AG10803 (cell line): ENCODE measurements around the gene RBM33.

Experiments used
- DNase-seq: peaks from one replicate; pipeline ENCODE4 v3.0.0; 2010; ENCODE audit warnings: low read depth
- H3K4me3 ChIP-seq: 2 replicates; pipeline ENCODE4 v1.5.1; 2011; ENCODE audit warnings: mild to moderate bottlenecking, low read length, control low read depth
- TF ChIP-seq, protein P1 (sequence below): conservative IDR thresholded peaks from 2 replicates; pipeline ENCODE4 v1.5.1; 2011; ENCODE audit warnings: mild to moderate bottlenecking, low read length, control low read depth, inconsistent platforms

The RBM33 gene

DNA sequence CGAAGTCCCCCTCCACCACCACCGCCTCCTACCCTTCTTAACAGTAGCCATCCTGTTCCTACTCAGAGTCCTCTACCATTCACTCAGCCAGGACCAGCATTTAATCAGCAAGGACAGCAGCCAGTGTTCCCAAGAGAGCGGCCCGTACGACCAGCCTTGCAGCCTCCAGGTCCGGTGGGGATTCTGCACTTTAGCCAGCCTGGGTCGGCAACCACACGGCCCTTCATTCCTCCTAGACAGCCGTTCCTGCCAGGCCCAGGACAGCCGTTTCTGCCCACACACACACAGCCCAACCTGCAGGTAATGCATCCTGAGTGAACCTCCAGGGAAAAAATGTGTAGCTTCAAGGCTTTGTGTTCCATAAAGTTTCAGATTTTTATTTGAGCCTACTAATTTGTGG lies 93.6 kb downstream of the RBM33 start:
- TF ChIP-seq, protein P1, sequence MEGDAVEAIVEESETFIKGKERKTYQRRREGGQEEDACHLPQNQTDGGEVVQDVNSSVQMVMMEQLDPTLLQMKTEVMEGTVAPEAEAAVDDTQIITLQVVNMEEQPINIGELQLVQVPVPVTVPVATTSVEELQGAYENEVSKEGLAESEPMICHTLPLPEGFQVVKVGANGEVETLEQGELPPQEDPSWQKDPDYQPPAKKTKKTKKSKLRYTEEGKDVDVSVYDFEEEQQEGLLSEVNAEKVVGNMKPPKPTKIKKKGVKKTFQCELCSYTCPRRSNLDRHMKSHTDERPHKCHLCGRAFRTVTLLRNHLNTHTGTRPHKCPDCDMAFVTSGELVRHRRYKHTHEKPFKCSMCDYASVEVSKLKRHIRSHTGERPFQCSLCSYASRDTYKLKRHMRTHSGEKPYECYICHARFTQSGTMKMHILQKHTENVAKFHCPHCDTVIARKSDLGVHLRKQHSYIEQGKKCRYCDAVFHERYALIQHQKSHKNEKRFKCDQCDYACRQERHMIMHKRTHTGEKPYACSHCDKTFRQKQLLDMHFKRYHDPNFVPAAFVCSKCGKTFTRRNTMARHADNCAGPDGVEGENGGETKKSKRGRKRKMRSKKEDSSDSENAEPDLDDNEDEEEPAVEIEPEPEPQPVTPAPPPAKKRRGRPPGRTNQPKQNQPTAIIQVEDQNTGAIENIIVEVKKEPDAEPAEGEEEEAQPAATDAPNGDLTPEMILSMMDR, result no peak

DNA sequence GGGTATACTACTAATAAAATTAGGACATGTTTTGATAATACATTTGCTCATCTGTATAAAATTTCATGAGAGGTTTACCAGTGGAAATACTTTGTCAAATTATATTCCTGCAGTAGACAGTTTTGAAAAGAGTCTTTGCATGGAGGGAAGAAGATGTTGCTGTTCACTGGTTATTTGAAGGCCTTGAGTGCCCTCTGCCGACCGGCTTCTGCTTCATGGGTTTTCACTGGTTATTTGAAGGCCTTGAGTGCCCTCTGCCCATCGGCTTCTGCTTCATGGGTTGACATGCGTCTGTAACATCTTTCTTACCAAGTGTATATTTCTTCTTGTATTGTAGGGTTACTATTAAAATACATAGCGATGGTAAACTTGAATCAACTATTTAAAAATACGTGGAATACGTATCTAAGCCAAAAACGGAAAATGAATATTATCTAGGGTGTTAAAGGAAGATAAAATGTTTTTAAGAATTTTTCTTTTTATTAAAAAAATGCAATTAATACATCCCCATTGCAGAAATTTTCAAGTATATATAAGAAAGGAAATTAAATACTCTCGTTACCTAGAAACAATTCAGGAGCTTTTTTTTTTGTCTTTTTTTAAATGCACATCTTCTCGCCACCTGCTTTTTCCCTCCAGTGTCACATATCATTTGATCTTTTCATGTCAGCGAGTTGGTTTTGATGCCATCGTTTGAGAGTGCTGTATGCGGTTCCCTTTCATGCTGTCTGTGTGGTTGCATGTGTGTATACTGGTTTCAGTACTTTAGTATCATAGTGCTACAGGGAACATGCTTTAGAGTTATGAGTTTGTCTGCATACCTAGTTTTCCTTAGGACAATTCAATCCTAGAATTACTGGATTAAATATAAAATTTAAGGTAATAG lies 94.4 kb downstream of the RBM33 start:
- TF ChIP-seq, protein P1, result peak; percentile 87
- DNase-seq, result peak; percentile 80
- H3K4me3 ChIP-seq, result no peak overlapping the region

More for the DNA sequence above, 93.6 kb downstream of the RBM33 start:
- no peak overlapping the region for H3K4me3 ChIP-seq
- no peak for DNase-seq

DNA sequence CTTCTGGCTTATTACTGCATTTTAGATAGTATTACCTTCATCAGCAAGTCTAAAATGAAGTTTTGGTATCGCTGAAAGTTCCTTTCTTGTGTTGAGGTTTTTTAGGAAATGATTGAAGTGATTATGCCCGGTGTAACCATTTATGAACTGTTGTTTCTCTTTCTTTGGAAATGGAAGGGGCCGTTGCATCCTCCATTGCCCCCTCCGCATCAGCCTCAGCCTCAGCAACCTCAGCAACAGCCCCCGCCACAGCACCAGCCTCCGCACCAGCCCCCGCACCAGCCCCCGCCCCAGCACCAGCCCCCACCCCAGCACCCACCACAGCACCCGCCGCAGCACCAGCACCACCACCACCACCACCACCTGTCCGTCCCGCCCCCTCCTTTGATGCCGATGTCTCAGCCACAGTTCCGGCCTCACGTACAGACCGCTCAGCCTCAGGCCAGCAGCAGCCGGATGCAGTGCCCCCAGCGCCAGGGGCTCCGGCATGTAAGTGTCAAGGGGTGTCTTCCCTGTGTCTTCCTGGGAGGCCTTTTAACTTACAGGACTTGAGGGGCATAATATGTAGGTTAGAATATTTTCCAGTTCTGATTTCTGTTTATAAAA lies 95.2 kb downstream of the RBM33 start:
- TF ChIP-seq, protein P1, result no peak
- no peak overlapping the region for H3K4me3 ChIP-seq
- no peak for DNase-seq

DNA sequence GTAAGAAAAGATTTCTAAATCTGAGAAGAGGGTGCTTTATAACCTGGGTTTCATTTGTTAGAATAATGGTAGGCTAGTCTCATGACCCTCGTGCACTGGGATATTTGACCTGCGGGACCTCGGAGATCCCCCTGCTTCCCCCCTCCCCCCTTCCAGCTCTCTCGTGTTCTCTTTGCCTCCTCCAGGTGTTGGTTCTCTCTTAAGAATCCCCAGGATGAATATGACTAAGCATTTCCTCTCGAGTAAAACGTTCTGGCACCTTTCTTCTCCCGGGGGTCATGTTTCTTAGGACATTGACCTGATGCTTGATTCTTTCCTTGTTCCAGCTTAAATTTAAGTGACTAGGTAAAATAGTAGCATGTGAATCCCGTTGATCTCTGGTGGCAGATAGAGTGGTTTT lies 96.6 kb downstream of the RBM33 start:
- TF ChIP-seq, protein P1, result no peak
- H3K4me3 ChIP-seq, result no peak overlapping the region
- no peak for DNase-seq

DNA sequence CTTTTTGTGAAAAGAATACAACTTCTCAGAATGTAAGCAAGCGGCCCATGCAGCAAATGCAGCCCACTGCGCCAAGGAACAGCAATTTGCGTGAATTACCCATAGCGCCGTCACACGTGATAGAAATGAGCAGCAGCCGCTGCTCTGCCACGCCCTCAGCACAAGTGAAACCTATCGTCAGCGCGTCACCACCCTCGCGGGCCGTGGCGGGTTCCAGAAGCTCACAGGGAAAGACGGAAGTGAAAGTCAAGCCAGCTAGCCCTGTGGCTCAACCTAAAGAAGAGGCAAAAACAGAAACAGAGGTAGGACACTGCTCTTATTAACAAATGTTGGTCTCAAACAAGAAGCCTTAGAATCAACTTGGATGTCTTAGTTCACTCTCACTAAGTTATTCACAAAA lies 97.3 kb downstream of the RBM33 start:
- H3K4me3 ChIP-seq, result no peak overlapping the region
- TF ChIP-seq, protein P1, result no peak
- no peak for DNase-seq

DNA sequence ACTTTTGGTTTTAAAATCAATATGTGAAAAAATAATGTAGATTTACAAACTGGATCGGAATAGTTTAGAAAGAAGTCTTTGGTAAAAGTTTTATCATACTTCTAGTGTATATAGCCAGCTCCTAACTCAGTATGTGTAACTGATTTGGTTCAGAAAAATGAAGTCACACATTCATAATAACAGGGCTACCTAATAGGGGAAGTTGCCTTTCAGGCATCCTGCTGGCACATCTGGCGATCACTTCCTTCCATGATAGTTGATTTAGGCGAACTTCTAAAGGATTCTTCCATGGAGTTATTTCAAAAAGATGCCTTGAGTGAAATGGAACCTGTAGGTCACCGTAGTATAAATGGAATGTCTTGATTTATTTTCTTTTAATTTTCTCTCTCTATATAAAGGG lies 98.7 kb downstream of the RBM33 start:
- no peak for DNase-seq
- TF ChIP-seq, protein P1, result no peak
- H3K4me3 ChIP-seq, result no peak overlapping the region
